Measurements from ENCODE around the gene PEX11G.

DNA sequence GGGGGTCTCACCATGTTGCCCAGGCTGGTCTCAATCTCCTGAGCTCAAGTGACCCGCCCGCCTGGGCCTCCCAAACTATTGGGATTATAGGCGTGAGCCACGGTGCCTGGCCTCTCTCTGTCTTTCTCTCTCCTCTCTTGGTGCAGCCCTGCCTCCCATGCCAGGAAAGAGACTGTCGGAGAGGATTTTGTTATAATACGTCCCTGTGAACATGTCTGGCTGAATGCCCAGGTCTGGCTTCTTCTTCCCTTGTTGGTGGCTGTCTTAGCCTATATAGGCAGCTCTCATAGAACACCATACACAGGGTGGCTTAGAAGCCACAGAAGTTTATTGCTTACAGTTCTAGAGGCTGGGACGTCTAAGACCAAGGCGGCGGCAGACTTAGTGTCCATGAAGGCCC lies 46.4 kb downstream of the PEX11G start:
- TF ChIP-seq, protein P1, sequence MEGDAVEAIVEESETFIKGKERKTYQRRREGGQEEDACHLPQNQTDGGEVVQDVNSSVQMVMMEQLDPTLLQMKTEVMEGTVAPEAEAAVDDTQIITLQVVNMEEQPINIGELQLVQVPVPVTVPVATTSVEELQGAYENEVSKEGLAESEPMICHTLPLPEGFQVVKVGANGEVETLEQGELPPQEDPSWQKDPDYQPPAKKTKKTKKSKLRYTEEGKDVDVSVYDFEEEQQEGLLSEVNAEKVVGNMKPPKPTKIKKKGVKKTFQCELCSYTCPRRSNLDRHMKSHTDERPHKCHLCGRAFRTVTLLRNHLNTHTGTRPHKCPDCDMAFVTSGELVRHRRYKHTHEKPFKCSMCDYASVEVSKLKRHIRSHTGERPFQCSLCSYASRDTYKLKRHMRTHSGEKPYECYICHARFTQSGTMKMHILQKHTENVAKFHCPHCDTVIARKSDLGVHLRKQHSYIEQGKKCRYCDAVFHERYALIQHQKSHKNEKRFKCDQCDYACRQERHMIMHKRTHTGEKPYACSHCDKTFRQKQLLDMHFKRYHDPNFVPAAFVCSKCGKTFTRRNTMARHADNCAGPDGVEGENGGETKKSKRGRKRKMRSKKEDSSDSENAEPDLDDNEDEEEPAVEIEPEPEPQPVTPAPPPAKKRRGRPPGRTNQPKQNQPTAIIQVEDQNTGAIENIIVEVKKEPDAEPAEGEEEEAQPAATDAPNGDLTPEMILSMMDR (conservative IDR thresholded peaks at IDR 0.05; ENCODE audit: low read depth in 2 of 2): no peak
- no peak for TF ChIP-seq EZH2 (IDR thresholded peaks at IDR 0.05; ENCODE audit: low read depth, unreplicated experiment)
- TF ChIP-seq POLR2AphosphoS5 (IDR thresholded peaks at IDR 0.05; ENCODE audit: low read depth): no peak
- no peak for TF ChIP-seq EZH2phosphoT487 (IDR thresholded peaks at IDR 0.05; ENCODE audit: unreplicated experiment)
- TF ChIP-seq NANOG (IDR thresholded peaks at IDR 0.05; ENCODE audit: borderline replicate concordance): no peak
- TF ChIP-seq, protein P2, sequence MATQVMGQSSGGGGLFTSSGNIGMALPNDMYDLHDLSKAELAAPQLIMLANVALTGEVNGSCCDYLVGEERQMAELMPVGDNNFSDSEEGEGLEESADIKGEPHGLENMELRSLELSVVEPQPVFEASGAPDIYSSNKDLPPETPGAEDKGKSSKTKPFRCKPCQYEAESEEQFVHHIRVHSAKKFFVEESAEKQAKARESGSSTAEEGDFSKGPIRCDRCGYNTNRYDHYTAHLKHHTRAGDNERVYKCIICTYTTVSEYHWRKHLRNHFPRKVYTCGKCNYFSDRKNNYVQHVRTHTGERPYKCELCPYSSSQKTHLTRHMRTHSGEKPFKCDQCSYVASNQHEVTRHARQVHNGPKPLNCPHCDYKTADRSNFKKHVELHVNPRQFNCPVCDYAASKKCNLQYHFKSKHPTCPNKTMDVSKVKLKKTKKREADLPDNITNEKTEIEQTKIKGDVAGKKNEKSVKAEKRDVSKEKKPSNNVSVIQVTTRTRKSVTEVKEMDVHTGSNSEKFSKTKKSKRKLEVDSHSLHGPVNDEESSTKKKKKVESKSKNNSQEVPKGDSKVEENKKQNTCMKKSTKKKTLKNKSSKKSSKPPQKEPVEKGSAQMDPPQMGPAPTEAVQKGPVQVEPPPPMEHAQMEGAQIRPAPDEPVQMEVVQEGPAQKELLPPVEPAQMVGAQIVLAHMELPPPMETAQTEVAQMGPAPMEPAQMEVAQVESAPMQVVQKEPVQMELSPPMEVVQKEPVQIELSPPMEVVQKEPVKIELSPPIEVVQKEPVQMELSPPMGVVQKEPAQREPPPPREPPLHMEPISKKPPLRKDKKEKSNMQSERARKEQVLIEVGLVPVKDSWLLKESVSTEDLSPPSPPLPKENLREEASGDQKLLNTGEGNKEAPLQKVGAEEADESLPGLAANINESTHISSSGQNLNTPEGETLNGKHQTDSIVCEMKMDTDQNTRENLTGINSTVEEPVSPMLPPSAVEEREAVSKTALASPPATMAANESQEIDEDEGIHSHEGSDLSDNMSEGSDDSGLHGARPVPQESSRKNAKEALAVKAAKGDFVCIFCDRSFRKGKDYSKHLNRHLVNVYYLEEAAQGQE (IDR thresholded peaks at IDR 0.05; ENCODE audit: unreplicated experiment): no peak
- no peak for TF ChIP-seq ZNF114 (CRISPR knock-in tag; IDR thresholded peaks at IDR 0.05)
- TF ChIP-seq, protein P3, sequence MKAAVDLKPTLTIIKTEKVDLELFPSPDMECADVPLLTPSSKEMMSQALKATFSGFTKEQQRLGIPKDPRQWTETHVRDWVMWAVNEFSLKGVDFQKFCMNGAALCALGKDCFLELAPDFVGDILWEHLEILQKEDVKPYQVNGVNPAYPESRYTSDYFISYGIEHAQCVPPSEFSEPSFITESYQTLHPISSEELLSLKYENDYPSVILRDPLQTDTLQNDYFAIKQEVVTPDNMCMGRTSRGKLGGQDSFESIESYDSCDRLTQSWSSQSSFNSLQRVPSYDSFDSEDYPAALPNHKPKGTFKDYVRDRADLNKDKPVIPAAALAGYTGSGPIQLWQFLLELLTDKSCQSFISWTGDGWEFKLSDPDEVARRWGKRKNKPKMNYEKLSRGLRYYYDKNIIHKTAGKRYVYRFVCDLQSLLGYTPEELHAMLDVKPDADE (IDR thresholded peaks at IDR 0.05): no peak
- TF ChIP-seq ZNF331 (CRISPR knock-in tag; IDR thresholded peaks at IDR 0.05; ENCODE audit: low read depth): no peak
- no peak for TF ChIP-seq STAT1 (IDR thresholded peaks at IDR 0.05; ENCODE audit: unreplicated experiment)
- TF ChIP-seq CREB1 (CRISPR knock-in tag; IDR thresholded peaks at IDR 0.05; ENCODE audit: low read depth): no peak
- TF ChIP-seq JUNB (IDR thresholded peaks at IDR 0.05; ENCODE audit: unreplicated experiment): no peak

All from GM23338 (cell line).